SK-N-MC (cell line): ENCODE data around the gene CFAP73.

Experiments used
- DNase-seq: peaks from one replicate; pipeline ENCODE4 v3.0.0-alpha.2; 2011; ENCODE audit warnings: low read depth, low spot score
- H3K27ac ChIP-seq: fragments of 200-600 bp; sonication (generic); 2 replicates; pipeline ENCODE4 v1.5.1; 2016; ENCODE audit warnings: mixed run types
- H3K36me3 ChIP-seq: fragments of 200-600 bp; sonication (generic); 2 replicates; pipeline ENCODE4 v1.6.1; 2017; ENCODE audit warnings: antibody characterized with exemption, low read length, mixed read lengths; ENCODE audit not compliant: insufficient read depth
- H3K4me3 ChIP-seq: fragments of 200-600 bp; sonication (generic); 2 replicates; pipeline ENCODE4 v1.5.1; 2016
- H3K9ac ChIP-seq: fragments of 200-600 bp; sonication (generic); 2 replicates; pipeline ENCODE4 v1.8.0; 2017; ENCODE audit warnings: mixed run types, mixed read lengths; ENCODE audit not compliant: insufficient read length
- H3K9me3 ChIP-seq: fragments of 200-600 bp; sonication (generic); 2 replicates; pipeline ENCODE4 v1.6.1; 2017; ENCODE audit warnings: low read depth, mild to moderate bottlenecking, antibody characterized with exemption, low read length, moderate library complexity, mixed read lengths
- EZH2 ChIP-seq: fragments of 200-600 bp; sonication (generic); IDR thresholded peaks from one replicate; pipeline ENCODE4 v1.6.1; 2017; ENCODE audit warnings: antibody characterized with exemption
- FOXP2 ChIP-seq: optimal IDR thresholded peaks from 2 replicates; pipeline ENCODE3; 2011; ENCODE audit warnings: mild to moderate bottlenecking, moderate library complexity; ENCODE audit not compliant: insufficient read depth; ENCODE audit errors: extremely low read length, control extremely low read depth
- POLR2AphosphoS5 ChIP-seq: IDR thresholded peaks from 2 replicates; pipeline ENCODE4 v1.6.1; 2012; ENCODE audit warnings: mild to moderate bottlenecking, low read depth, low read length, borderline replicate concordance

CFAP73 gene

GRCh38 chr12:113185180-113186032, 35.9 kb downstream of the CFAP73 start, which contains the start of the genes DDX54 and RITA1:
DDX54 (minus strand) TSS chr12:113185478; CDS start chr12:113185451, 27 bp downstream.
RITA1 (plus strand) TSS chr12:113185721; CDS start chr12:113186747, 1,026 bp downstream.
- H3K9ac ChIP-seq: peak within 1 kb of the TSS; percentile 99
- H3K9me3 ChIP-seq: no peaks in the 10 kb centered on the region
- peak within 1 kb of the TSS; percentile 99 for H3K4me3 ChIP-seq
- H3K27ac ChIP-seq: peak within 1 kb of the TSS; percentile 92
- H3K36me3 ChIP-seq: peaks cover 32% of the 10 kb centered on the region; the same call in 1 of the 2 replicates
- no peak for DNase-seq
- peak; percentile 89 for TF ChIP-seq POLR2AphosphoS5
- TF ChIP-seq FOXP2: no peak
- TF ChIP-seq EZH2: no peak

GRCh38 chr12:113186033-113186365, 36.5 kb downstream of the CFAP73 start:
- DNase-seq: no peak
- TF ChIP-seq FOXP2 (no peak), EZH2 (no peak), POLR2AphosphoS5 (no peak)
- H3K4me3 ChIP-seq: peak overlapping the region; percentile 99
- H3K27ac ChIP-seq: peak overlapping the region; percentile 92
- H3K36me3 ChIP-seq: peaks cover 26% of the 10 kb centered on the region; the same call in 1 of the 2 replicates
- no peaks in the 10 kb centered on the region for H3K9me3 ChIP-seq
- H3K9ac ChIP-seq: peak overlapping the region; percentile 99

- no peaks in the 10 kb centered on the region for H3K9me3 ChIP-seq
- peaks cover 31% of the 10 kb centered on the region for H3K36me3 ChIP-seq
- H3K27ac ChIP-seq: no peak overlapping the region
- H3K9ac ChIP-seq: peak overlapping the region; percentile 99
- DNase-seq: no peak
- peak overlapping the region; percentile 99 for H3K4me3 ChIP-seq
- no peak for TF ChIP-seq FOXP2
- no peak for TF ChIP-seq POLR2AphosphoS5
- no peak for TF ChIP-seq EZH2
These were observed 37.3 kb downstream of the CFAP73 start for GRCh38 chr12:113186666-113187325.

- H3K4me3 ChIP-seq: no peak overlapping the region
- DNase-seq: no peak
- no peak overlapping the region for H3K27ac ChIP-seq
- H3K9ac ChIP-seq: no peak overlapping the region
- TF ChIP-seq FOXP2 (no peak), POLR2AphosphoS5 (no peak), EZH2 (no peak)
- H3K9me3 ChIP-seq: no peaks in the 10 kb centered on the region
- H3K36me3 ChIP-seq: peaks cover 25% of the 10 kb centered on the region
These were observed 39.8 kb downstream of the CFAP73 start for GRCh38 chr12:113189361-113189760.

GRCh38 chr12:113190761-113191160, 41.2 kb downstream of the CFAP73 start:
- H3K36me3 ChIP-seq: peaks cover 25% of the 10 kb centered on the region
- H3K9me3 ChIP-seq: no peaks in the 10 kb centered on the region
- TF ChIP-seq POLR2AphosphoS5: no peak
- no peak for TF ChIP-seq FOXP2
- TF ChIP-seq EZH2: no peak
- DNase-seq: no peak
- H3K9ac ChIP-seq: no peak overlapping the region
- no peak overlapping the region for H3K27ac ChIP-seq
- no peak overlapping the region for H3K4me3 ChIP-seq

- DNase-seq: no peak
- TF ChIP-seq EZH2: no peak
- no peak for TF ChIP-seq POLR2AphosphoS5
- no peak for TF ChIP-seq FOXP2
These were observed 41.7 kb downstream of the CFAP73 start for GRCh38 chr12:113191227-113191626.

GRCh38 chr12:113194971-113195391, 45.5 kb downstream of the CFAP73 start:
- no peaks in the 10 kb centered on the region for H3K9me3 ChIP-seq
- no peak for DNase-seq
- no peak overlapping the region for H3K4me3 ChIP-seq
- TF ChIP-seq EZH2 (no peak), POLR2AphosphoS5 (no peak), FOXP2 (no peak)
- H3K27ac ChIP-seq: no peak overlapping the region; the same call in 1 of the 2 replicates
- no peak overlapping the region for H3K9ac ChIP-seq
- H3K36me3 ChIP-seq: peaks cover 11% of the 10 kb centered on the region

More at GRCh38 chr12:113191227-113191626, 41.7 kb downstream of the CFAP73 start:
- no peak overlapping the region for H3K27ac ChIP-seq
- no peaks in the 10 kb centered on the region for H3K9me3 ChIP-seq
- peaks cover 25% of the 10 kb centered on the region for H3K36me3 ChIP-seq
- H3K9ac ChIP-seq: no peak overlapping the region
- no peak overlapping the region for H3K4me3 ChIP-seq

- H3K9ac ChIP-seq: no peak overlapping the region
- DNase-seq: no peak
- H3K27ac ChIP-seq: no peak overlapping the region
- peaks cover 11% of the 10 kb centered on the region for H3K36me3 ChIP-seq
- H3K4me3 ChIP-seq: no peak overlapping the region
- no peaks in the 10 kb centered on the region for H3K9me3 ChIP-seq
- TF ChIP-seq FOXP2: no peak
- no peak for TF ChIP-seq EZH2
- TF ChIP-seq POLR2AphosphoS5: no peak
These were observed 46.1 kb downstream of the CFAP73 start for GRCh38 chr12:113195598-113195997.
